NOMO-1 (cell line): ENCODE measurements around the gene GPR34.

Experiments used
- DNase-seq, 2 experiments: peaks; one replicate each; lab custom pipeline; 2025; ENCODE audit not compliant: unreplicated experiment in 2 of 2; lab: John Stamatoyannopoulos, UW

The GPR34 gene

GRCh38 chrX:41692162-41692749 is 3.5 kb downstream of the GPR34 start:
- DNase-seq: no peak

GRCh38 chrX:41693024-41693423 is 4.3 kb downstream of the GPR34 start:
- no peak for DNase-seq

DNA sequence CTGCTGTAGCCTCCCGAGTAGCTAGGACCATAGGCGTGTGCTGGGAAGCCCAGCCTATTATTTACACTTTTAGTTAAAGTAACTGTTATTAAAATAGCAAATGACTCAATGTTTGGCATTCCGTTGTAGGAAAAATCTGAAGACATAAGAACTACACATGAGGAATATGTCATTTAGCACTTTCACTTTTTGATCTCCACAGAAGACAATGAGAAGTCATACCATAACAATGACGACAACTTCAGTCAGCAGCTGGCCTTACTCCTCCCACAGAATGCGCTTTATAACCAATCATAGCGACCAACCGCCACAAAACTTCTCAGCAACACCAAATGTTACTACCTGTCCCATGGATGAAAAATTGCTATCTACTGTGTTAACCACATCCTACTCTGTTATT is 6.7 kb downstream of the GPR34 start:
- DNase-seq: no peak

- no peak for DNase-seq
These were observed 14.8 kb downstream of the GPR34 start for GRCh38 chrX:41703574-41704029.

GRCh38 chrX:41705042-41705441 is 16.3 kb downstream of the GPR34 start:
- DNase-seq: no peak

DNA sequence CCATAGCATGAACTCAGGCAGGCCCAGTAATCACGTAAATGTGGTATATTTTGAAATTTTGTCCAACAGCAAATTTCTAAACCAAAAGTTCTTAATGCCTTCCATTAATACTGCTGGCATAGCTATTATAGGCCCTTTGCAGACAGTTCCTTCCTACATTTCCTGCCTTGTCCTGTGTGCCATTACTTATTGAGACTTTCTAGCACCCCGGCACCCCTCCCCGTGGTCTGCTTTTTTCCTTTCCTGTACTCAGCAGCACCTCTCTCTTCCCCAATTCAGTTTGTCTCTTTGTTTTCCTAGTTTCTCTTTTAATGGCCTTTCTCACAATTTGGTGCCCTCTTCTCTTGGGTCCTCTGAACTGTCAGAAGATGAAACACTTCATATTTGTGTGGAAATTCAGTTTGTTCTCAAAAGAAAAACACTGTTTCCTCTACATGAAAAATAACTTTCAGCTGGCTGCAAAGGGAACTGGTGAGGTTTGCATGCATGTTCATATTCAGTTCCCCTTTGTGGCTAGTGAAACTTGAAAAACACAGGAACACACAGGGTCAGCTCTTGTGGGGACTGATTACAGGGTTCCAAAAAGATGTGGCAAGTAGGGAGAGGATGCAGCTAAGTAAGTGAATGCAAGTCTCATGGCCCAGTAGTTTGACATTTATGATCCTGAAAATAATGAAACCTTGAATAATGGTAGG is 17.1 kb downstream of the GPR34 start:
- peak; percentile 51 to 95 for DNase-seq

DNA sequence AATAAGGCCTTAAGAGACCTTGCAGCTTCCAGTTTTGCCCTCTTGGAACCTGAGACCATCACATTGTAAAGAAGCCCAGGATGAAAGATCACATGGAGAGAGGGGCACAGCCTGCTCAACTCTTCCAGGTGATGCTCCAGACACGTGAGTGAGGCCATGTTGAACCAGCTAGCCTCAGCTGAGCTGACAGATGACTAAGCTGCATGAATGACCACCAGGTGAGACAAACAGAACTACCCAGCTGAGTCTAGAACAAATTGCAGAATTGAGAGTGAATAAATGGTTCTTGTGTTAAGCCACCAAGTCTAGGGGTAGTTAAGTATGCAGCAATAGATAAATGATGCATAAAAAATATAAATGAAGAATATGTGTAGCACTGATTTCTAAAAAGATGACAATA is 18.4 kb downstream of the GPR34 start:
- DNase-seq: no peak

GRCh38 chrX:41708486-41708885 is 19.7 kb downstream of the GPR34 start:
- no peak for DNase-seq

DNA sequence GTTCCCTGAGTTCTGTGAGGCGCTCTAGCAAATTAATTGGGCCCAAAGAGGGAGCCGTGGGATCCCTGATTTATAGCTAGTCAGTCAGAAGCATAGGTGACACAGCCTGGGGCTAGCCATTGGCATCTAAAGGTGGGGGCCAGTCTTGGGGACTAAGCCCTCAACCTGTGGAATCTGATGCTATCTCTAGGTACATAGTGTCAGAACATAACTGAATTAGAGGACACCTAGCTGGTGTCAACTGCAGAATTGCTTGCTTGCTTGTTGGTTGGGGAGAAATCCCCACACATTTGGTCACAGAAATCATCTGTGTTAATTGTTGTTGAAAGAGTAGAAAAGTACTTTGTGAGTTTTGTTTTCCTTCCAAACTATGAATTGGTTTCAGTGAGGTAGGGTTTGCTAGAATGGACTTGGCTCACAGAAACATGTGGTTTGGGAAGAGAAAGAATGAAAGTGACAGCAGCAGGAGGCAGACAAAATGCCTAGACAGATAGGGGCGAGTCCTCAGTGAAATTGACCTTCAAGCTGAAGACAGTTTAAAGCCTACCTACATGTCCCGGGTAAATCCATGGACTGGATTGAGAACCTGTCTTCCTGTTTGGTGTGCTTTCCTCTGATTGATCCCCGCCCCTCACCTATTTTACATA is 22.4 kb downstream of the GPR34 start:
- DNase-seq: no peak

DNA sequence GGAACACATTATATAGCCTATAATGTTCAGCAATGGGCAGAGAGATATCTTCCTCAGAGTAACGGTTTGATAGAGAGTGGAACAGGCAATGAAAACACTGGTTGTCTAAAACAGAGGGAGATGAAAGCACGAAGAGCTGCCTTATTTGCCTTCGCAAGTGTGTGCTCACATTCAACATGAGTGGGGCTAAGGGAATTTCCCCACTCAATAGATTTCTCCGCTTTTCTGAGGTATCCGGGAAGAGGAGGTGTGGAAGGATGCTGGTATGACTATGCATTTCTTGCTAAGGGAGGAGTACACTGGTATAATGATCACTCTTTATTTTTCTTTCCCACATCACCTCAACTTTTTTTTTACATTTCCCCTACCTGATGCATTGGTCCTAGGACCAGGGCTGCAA is 27.4 kb downstream of the GPR34 start:
- no peak for DNase-seq

GRCh38 chrX:41716767-41717473 is 28.1 kb downstream of the GPR34 start:
- DNase-seq: no peak

DNA sequence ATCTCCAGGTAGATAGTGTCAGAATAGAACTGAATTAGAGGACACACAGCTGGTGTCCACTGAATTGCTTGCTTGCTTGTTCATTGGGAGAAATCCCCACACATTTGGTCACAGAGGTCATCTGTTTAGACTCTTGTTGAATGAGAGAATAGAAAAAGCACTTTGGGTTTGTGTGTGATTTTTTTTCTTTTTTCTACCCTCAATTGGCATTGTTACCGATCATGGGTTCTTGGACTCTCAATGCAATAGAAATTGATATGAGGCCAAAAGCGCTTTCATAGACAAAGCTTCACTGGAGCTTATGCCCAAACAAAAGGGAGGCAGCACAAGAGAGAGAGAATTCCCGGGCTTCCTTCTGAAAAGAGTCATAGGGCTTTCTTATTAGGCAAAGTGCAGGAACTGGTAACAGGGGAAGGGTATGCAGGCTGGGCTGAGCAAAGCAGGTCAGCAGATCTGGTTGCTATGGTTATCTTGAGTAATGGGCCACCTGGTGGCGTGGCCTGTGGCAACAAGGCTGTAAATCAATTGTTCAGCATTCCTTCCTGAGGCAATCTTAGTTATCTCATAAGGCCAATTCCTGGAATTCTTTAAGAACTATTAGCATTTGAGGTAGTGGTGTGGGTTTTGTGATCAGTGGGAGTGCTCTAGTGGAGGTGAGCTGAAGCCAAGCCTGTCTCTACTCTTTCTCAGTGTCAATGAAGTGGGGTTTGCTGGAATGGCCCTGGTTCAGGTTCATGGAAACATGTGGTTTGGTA is 29.9 kb downstream of the GPR34 start:
- DNase-seq: no peak

- DNase-seq: peak in 1 of 2 experiments; percentile 14
These were observed 30.8 kb downstream of the GPR34 start for GRCh38 chrX:41719610-41720009.

- DNase-seq: no peak
These were observed 31.5 kb downstream of the GPR34 start for GRCh38 chrX:41720125-41720779.

DNA sequence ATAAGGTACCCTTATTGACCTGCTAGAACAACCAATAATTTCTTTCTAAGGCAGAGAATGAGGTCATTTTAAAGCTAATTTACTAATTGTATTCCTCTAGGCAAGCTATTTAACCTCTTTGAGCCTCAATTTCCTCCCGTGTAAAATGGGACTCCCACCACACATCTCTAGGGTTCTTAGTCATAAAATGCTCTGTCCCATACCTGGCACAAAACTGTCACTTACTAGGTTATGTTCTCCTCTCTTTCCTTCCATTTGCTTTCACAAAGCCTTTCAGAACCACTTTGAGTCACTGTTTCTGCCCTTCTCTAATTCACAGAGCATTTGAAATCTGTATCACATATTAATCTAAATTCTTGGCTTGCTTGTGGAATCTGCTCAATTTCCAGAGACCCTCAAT is 32.8 kb downstream of the GPR34 start:
- no peak for DNase-seq

DNA sequence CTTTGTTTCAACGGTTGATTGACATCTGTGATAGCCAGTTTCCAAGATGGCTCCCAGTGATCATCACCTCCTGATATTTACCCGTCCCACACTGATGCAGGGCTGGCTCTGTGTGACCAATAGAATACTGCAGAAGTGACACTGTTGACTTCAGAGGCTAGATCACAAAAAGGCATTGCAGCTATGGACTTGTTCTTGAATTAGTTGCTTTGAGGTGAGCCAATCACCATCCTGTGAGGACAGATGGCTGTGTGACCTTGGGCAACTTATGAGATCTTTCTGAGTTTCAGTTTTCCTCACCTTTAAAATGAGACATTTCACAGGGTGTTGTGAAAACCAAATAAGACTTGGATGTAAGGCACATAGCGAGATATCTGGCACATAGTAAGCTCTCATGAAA is 33.4 kb downstream of the GPR34 start:
- DNase-seq: no peak

DNA sequence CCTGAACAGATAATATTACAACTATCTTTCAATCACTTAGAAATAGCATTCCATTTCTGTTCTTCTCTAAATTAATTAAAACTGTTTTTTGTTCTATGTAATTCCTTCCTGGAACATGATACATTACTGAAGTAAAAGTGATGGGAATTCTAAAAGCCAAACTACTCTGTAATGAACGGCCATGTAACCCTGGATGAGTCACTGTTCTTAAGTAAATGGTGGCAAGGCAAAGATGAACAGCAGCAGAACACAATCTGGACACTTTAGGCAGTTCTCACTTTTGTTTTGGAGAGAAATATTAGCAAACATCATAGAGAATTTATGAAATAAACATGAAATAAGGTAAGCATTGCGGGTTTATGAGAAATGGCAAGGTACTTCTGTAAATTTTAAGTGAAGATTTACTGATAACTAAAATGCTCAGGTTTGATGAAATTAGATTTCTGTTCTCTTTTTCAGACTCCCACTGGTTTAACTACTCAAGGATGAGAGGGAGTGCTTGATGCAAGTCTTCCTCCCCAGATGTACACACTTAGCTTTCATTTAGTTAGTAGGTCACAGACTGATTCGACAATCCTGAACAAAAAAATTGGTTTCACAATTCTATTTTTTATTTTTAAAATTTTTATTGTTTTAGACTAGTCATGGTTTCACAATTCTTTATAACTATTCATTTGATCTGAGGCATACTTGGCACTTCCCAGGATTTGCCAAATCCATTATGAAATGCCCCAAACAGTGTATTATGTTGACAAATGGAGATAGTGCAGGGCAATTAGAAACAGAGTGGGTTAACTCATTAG is 34.2 kb downstream of the GPR34 start:
- peak in 1 of 2 experiments; percentile 18 for DNase-seq

GRCh38 chrX:41723826-41724225 is 35.1 kb downstream of the GPR34 start, which contains the start of gene GPR82:
Gene GPR82, plus strand, starts transcription at chrX:41724181. Its CDS starts 2,846 bp downstream, at chrX:41727027.
- peak; percentile 41 to 77 for DNase-seq

- DNase-seq: no peak
These were observed 39.4 kb downstream of the GPR34 start for GRCh38 chrX:41728125-41728524.
